Measurements from ENCODE around the gene CBY3. TPM values are rescaled to one million over a fixed set of nuclear protein-coding genes. Genes with fewer than 3 reads are reported as not detected.

CBY3 gene
- total and polyA plus RNA-seq, 2 of the 13 experiments (the other 11 are each of a cell fraction or from before 2014, with no cell fraction given) = not detected

- peak; percentile 89; the same call in 1 of the 2 replicates for TF ChIP-seq ZNF788 (CRISPR knock-in tag; IDR thresholded peaks at IDR 0.05; ENCODE audit: borderline replicate concordance)
- TF ChIP-seq ZNF580 (CRISPR knock-in tag; IDR thresholded peaks at IDR 0.05; ENCODE audit: borderline replicate concordance, low read depth) = peak; percentile 67; the same call in 1 of the 2 replicates
- TF ChIP-seq ZNF101 (CRISPR knock-in tag; IDR thresholded peaks at IDR 0.05; ENCODE audit: borderline replicate concordance, low read depth) = no peak
- no peak for TF ChIP-seq NFRKB (IDR thresholded peaks at IDR 0.05)
- peak; percentile 40 for TF ChIP-seq MED8 (CRISPR knock-in tag; IDR thresholded peaks at IDR 0.05; ENCODE audit: insufficient replicate concordance)
- TF ChIP-seq BCLAF1 (IDR thresholded peaks at IDR 0.05) = no peak
- TF ChIP-seq HOXA9 (CRISPR knock-in tag; IDR thresholded peaks at IDR 0.05; ENCODE audit: borderline replicate concordance) = no peak
- peak; percentile 99 for TF ChIP-seq HNF4G (IDR thresholded peaks at IDR 0.05; ENCODE audit: borderline replicate concordance, low read depth, low read length)
- TF ChIP-seq HNF4G (CRISPR knock-in tag; IDR thresholded peaks at IDR 0.05; ENCODE audit: borderline replicate concordance, low read depth) = peak; percentile 97
- TF ChIP-seq SUZ12 (IDR thresholded peaks at IDR 0.05; ENCODE audit: low read depth, low read length) = no peak
- no peak for TF ChIP-seq EZH2 (conservative IDR thresholded peaks at IDR 0.05; ENCODE audit: low read depth, low read length)
- peak; percentile 99 for TF ChIP-seq ZSCAN25 (CRISPR knock-in tag; IDR thresholded peaks at IDR 0.05)
- no peak for TF ChIP-seq ZNF784 (CRISPR knock-in tag; IDR thresholded peaks at IDR 0.05; ENCODE audit: borderline replicate concordance)
- TF ChIP-seq ZBTB1 (CRISPR knock-in tag; IDR thresholded peaks at IDR 0.05; ENCODE audit: borderline replicate concordance) = no peak
- no peak for TF ChIP-seq ZBTB37 (CRISPR knock-in tag; IDR thresholded peaks at IDR 0.05)
- no peak for TF ChIP-seq SETDB1 (CRISPR knock-in tag; IDR thresholded peaks at IDR 0.05; ENCODE audit: borderline replicate concordance)
- peak; percentile 57; the same call in 1 of the 2 replicates for TF ChIP-seq ZSCAN31 (CRISPR knock-in tag; IDR thresholded peaks at IDR 0.05; ENCODE audit: low read depth)
- TF ChIP-seq CEBPG (CRISPR knock-in tag; IDR thresholded peaks at IDR 0.05) = peak; percentile 27
- no peak for TF ChIP-seq MXD4 (CRISPR knock-in tag; IDR thresholded peaks at IDR 0.05)
- TF ChIP-seq ZNF792 (CRISPR knock-in tag; IDR thresholded peaks at IDR 0.05) = peak; percentile 79; the same call in 1 of the 2 replicates
- TF ChIP-seq SIN3A (IDR thresholded peaks at IDR 0.05; ENCODE audit: borderline replicate concordance, low read depth, low read length) = no peak
- TF ChIP-seq ZNF83 (CRISPR knock-in tag; IDR thresholded peaks at IDR 0.05; ENCODE audit: borderline replicate concordance) = no peak
- no peak for TF ChIP-seq ZNF709 (CRISPR knock-in tag; IDR thresholded peaks at IDR 0.05)
- TF ChIP-seq FOXK2 (IDR thresholded peaks at IDR 0.05) = no peak
- no peak for TF ChIP-seq ZNF543 (CRISPR knock-in tag; IDR thresholded peaks at IDR 0.05)
Observed at GRCh38 chr5:179680014-179680779, 637 bp downstream of the CBY3 start (continued).

Data from HepG2 (cell line).